Stimulated activated CD4-positive, alpha-beta T cell treated with anti-CD3 and anti-CD28 coated beads, Interleukin-4, amount 100 ng/mL, for 48 hours (primary cell): ENCODE data around the gene SMIM3.

ENCODE experiments used
- DNase-seq, 2 donors: peaks; one replicate each; pipeline ENCODE4 v3.0.0-alpha.2; 2020; ENCODE audit warnings: low read depth in 2 of 2

Gene SMIM3

DNA sequence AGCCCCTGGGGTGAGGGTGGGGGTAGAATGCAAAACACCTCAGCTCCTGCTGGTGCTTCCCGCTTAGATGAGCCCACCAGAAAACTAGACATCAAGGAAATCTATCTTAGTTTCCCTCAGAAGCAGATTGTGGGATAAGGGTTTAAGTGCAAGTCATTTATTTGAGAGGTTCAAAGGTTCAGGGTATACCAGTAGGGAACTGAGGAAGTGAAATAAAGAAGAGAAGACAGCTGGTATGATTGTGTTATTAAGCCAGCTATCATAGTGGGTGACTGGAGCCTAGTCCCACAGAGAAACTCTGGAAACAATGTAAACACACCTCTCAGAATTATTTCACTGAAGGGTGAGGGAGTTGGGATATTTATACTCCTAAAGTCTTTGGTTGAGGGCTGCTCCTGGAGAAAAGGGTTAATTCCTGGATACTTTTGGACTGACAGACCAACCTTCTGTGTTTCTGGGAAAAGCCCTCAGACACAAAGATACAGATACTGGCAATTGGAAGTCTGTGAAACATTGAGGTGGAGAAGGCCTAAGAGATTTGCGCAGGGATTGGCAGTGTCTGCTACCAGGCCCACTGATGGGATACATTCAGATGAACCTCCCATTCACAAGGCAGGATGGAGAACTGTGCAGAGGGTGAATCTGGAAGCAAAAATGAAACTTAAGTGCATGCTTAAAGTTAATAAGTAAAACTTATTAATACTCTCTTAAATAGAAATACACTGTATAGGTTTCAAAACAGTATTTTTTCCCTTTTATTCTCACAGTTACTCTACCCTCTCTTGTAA is 13.4 kb upstream of the SMIM3 start:
- DNase-seq, result no peak

DNA sequence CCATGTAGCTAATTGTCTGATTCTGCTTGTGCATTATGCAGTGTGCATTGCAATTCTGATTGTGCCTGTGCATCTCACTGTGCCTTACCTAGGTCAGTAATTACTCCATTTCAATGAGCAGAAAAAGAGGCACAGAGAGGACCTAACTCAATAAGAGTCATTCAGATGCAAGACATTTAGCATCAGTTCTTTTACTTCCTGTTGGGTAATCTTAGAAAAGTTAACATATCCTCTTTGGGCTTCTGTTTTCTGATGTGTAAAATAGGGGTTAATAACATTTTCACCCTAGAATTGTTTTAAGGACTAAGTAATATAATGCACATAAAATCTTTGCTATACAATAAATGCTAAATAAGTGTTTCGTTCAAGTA is 12.8 kb upstream of the SMIM3 start:
- no peak for DNase-seq

DNA sequence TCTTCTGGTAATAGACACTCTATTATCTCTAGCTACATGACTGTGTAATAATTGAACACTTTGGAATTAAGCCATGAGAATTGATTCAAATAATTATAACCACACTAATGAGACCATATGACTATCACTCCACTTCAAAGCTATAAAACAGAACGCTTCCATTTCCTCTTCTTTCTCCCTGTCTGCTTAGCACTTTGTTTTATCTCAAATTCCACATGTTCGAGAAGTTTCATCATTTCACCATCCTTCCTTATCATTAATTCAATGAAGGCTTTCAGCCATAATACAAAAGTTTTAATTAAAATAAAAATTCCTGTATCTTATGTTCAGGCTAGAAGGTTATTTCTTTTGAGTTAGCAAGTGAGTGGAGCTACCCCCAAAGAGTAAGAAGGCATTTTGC is 12.3 kb upstream of the SMIM3 start:
- DNase-seq, result no peak

DNA sequence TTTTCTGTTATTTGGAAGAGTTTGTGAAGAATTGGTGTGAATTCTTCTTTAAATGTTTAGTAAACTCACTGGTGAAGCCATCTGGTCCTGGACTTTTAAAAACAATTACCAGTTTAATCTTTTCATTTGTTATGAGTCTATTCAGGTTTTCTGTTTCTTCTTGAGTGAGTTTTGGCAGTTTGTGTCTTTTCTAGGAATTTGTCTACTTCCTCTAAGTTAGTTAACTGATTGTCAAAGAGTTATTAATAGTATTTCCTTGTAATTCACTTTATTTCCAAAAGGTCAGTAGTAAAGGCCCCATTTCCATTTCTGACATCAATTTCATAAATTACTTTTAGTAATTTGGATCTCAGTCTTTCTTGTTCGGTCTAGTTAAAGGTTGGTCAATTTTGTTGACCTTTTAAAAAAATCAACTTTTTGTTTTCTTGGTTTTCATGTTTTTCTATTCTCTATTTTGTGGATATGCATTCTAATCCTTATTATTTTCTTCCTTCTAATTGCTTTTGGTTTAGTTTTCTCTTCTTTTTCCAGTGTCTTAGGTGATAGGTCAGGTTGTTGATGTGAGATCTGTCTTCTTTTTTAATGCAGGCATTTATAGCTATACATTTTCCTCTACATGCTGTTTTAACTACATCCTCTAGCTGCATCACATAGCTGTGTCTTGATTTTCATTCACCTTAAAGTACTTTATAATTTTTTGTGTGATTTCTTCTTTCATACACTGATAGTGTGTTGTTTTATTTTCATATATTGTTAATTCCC is 7.3 kb upstream of the SMIM3 start:
- no peak for DNase-seq

DNA sequence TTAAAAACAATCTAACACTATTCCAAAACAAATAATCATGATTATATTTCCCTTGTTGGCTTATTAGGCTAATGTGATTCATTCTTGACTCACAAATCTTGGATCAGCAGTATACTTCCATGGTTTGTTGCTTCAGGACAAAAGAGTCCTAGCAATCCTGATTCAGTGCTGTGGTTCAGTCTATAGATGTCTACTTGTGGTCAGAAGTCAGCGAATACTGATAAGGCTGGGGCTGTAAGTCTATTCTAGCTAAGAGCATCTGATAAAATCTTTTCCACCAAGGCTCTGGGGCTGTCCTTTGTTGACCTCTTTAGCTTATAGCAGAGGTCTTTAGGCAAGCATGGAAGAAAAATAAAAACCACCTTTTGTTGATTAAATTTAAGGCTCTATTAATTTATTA is 4.4 kb upstream of the SMIM3 start:
- DNase-seq, result no peak

DNA sequence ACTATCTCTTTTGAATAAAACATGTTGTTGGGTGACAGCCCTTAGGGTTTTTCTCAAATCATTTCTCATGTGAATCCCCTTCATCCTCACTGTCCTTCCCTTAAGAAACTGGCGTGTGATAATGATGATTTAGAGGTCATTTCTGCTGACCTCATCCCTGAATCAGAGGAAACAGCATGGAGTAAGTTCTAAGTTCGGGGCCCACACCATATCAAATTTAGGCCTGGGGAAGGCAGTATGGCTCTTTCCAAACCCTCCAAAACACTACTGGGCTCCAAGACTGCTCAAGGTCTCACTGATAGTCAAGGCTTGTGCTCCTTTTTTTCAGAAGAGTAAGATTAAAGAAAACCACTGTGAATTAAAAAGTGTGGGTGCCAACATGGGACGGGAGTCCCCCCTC is 872 bp upstream of the SMIM3 start:
- DNase-seq, result no peak

DNA sequence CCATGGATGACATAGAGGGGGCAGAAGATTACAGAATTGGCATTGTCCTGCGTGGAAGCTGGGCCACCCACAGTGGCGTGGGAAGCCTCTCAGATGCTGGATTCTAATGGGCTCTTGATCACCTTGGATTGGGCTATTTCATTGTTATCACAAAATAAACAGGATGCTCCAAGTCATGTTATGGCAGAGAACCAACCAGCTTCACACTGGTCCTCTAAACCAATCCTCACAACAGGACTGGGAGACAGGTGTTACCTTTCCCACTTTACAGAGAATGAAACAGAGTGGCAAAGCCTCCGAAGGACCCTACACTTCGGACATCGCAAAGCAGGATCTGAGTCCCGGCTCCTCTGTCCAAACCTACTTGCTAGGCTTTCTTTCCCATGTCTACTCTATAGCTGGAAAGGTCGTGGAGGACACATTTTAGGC is 455 bp upstream of the SMIM3 start:
- DNase-seq, result no peak

DNA sequence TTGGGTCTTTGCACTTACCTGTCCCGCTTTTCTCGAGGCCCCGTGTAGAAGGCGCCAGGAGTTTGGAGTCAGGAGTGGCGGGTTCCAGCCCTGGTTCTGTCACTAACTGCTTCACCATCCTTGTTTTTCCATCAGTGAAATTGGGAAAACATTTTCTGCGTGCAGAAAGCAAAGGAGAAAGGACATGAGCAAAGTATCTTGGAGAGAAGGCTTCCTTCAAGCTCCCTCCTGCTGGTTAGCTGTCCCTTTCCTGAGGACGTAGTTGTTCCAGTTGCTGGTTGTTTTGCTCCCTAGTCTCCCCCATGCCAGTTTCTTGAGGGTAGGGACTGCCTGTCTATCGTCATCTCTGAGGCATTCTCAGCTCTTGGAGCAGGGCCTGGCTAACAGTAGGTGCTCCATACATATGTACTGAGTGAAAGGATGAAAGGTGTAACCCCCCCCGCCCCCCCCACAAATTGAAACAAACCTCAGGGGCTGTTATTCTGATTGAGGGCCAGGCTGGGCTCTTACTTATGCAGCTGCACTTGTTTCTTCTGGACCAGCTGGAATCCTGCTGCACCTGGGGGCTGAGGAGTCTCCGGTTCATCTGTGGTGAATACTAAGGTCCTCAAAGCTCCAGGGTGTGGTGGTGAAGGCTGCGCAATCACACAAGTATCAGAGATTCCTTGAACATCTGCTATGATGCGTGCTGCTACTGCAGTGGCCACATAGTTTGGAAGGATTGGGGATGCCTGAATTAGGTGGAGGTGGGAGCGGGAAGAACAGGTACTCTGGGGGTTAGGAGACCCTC is 1.0 kb downstream of the SMIM3 start:
- DNase-seq, result no peak

DNA sequence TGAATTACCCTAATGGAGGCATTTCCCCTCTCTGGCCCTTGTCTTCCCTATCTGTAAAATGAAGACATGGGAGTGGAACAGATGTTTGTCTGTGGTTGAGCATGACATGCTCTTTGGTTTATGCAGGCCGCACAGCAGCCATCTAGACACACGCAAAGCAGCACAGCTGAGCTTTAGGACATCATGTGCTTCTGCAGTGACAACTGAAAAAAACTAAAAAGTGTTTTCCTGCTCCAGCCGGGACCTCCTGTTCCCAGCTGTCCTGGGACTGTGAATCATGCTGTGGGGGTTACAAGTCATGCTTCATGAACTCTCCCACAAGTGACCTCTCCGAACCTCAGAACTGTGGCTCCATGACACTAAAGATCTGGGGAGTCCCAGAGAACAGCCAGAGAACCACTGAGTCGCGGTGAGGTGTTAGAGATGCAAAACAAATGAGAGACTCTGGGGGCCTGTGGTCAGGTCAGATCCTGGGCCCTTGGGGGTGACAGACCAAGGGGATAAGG is 1.7 kb downstream of the SMIM3 start:
- DNase-seq, result peak in 1 of 2 donors; percentile 30

DNA sequence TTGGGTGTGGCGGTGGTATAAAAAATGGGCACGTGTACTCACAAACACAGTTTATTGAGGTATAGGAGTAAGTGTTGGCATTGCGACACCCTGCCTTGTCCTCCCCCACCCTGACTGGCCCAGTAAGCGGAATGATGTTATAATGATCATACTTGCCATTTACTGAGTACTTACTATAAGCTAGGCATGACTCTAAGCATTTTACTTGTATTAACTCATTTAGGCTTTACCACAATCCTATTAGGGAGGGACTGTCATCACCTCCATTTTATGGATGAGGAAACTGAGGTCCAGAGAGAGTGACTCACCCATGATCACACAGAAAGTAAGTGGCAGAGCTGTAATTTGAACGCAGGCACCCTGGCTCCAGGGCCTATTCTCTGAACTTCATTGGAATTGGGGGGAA is 2.3 kb downstream of the SMIM3 start:
- no peak for DNase-seq

DNA sequence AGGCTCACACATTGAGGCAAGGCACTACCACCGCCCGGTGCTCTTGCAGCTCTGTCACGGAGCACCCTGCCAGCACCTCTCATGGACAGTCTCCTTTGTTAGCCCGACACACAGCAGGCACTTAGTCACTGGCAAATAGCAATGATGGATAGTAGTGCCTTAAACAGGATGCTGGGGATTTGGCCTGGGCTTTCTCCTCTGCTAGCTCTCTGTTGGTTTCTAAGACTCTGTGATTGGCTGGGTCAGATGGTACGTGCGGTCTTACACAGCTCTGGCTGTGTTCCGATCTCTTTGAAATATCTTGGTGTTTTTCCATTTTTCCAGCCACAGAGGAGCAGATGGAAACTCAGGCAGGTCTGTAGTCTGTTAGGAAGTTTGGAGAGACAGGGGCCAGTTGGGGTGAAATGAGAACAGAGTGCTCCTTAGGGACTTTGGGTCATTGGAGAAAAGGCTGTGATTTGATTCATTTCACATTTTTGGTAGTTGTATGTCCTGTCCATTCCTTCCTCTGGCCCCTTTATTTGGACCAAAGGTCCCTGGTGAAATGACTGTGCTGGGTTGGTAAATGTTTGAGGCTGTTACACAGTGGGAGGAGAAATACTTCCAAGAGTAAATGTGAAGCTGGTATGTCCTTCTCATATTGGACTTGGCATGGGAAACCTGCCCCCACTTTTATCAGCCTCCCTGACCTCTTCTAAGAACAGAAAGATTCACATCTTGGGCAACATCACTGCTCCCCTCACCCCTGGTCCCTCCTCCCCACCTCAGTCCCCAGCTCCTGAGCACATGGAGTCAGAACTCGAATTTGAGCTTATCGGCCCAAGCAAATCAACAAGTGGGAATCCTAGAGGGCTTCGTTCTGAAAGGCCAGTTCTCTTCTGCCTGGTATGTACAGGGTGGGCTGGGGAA is 3.4 kb downstream of the SMIM3 start:
- no peak for DNase-seq

DNA sequence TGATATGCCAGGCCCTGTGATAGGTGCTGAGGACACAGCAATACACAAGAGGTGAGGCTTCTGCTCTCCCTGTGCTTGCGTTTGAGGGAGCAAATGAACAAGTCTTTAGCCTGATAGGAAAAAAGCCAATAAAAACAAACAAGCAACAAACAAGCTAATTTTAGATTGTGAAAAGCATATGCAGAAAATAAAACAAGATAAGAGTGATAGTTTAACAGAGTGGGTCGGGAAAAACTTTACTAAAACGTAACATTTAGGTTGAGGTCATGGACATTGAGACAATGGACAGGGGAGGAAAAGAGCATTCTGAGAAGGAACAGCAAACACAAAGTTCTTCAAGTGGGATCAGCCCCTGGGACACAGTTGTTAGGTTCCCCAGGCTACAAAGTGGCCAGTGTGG is 4.3 kb downstream of the SMIM3 start:
- no peak for DNase-seq

DNA sequence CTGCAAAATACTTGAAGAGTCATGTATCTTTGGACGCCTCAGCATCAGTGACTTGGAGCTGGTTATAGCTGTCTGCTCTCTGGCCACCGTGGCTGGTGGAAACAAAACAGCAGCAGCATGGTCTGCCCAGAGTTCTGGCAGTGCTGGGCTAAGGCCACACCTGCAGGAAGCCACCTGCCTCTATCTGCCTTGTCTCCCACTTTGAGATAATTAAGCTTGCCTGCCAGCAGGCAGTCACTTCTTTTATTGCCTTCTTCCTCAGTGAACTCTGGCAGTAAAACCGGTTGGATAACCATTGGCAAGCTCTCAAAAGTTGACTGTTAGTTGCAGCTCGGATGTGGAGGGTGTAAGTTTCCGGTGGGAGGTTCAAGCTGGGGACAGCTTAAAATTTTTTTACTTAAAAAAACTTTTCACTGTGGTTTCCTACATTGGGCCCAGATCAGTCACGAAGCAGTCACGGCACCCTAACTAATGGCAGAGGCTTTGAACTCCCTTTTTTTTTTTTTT is 4.9 kb downstream of the SMIM3 start:
- peak in 1 of 2 donors; percentile 47 for DNase-seq

DNA sequence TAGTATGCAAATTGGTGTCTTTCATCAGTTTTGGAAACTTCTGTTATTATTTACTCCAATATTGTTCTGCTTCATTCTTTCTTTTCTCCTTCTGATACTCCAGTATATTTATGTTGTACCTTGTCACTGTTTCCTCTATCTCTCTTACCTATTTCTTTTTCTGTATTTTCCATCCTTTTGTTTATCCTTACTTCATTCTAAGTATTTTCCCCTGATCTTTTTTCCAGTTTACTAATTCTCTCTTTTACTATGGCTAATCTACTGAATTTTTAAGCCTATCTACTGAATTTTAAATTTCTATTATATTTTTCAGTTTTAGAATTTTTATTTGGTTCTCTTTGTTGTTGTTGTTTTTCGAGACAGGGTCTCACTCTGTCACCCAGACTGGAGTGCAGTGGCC is 7.4 kb downstream of the SMIM3 start:
- no peak for DNase-seq

DNA sequence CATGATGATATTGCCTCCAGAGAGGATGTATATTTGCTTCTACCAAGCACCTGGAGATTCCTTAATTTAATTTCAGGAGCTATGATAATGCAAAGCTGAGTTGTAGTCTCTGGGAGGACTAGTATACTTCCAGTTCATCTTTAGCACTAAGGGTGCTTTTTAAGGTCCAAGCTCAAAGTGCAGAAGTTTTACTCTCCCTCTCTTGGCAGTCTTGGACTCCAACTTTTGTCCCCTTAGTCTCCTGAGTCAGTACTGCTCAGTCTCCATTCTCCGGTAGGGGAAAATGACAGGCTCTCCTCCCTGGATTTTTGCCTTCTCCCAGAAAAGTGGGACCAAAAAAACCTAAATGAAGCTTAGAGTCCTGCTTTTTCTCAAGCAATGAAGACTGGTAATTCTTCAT is 8.3 kb downstream of the SMIM3 start:
- no peak for DNase-seq

DNA sequence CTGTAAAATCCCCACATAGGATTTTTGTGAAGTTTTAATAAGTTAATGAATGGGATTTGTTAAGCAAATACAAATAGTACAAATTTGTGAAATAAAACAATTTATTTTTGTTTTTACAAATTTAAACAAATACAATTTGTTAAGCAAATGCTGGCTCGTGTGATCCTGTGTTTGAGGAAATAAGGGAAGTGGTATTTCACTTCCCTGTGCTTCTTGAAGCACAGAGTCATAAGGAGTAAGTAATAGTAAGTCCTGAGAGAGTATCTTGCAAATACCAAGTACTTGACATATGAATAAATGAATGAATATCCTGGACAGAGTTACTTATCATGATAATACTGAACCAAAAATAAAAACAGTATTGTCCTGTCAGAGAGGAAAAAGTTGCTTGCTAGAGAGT is 9.1 kb downstream of the SMIM3 start:
- DNase-seq, result no peak

DNA sequence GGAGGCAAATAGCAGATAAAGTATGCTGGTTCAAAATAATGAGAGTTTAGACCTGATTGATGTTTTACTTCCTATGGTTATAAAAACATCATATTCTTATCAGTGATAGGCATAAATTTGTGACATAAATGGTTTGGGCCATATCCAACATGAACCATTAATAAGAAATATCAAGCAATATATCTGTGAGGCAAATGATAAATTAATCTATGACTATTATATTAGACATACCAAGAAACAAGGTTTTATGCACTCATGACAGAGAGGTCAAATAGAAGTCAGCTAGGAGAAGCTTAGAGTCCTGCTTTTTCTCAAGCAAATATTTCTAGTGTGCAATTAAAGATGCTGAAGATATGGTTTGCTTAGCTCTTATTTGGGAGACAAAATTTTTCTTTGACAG is 10.4 kb downstream of the SMIM3 start:
- DNase-seq, result no peak

DNA sequence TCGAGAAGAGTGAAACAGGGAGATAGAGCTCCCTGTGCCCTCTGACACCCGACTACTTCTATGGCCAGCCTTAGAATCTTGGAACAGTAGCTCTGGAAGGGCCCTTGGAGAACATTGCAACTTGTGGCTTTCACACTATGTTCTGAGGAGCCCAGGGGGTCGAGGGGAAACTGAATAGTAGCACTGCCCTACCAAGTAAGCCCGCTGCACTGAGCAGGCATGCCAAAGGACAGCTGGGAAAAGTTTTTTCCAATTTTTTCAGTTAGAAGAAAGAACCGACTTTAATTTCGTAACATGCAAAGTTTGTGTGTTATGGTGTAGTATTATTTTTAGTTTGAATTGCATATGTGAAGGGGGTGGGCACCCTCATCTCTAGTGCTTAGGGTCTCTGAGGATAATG is 10.9 kb downstream of the SMIM3 start:
- no peak for DNase-seq

DNA sequence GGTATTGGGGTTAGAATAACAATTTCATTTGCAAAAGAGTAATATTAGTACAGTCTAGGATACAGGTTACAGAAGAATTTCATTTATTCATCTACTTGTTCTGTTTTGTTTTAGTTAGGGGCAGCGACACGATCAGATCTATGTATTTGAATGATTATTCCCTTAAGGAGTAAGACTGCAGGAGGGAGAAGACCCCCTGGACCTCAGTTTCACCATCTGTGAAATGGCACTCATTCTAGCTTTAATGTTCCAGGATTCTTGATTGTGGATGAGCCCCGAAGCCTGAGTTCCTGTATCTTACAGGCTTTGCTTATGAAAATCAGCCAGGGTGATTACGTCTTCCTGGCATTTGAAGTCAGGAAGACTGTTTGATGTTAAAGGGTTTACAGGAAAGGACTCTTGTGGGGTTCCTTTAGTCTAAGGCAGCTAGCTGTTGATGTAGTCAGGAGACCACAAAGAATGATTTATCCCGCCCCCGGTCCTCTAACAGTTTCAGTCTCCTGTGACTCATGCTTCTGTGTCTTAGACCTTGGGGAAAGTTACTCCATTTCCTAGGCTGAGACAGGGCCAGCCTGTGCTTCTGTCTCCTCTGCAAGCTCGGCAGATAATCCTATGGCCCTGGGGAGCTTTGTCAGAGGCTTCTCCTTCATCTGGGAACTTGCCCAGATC is 11.5 kb downstream of the SMIM3 start:
- DNase-seq, result peak in 1 of 2 donors; percentile 68

DNA sequence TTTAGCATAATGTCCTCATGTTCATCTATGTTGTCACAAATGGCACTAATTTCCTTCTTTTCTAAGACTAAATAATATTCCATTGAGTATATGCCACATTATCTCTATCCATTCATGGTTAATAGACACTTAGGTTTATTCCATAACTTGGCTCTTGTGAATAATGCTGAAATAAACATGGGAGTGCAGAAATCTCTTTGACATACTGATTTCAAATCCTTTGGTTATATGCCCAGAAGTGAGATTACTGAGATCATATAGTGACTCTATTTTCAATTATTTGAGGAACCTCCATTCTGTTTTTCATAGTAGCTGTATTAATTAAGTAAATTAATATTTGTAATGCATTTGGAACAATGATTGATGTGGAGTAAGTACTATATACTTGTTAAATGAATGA is 13.0 kb downstream of the SMIM3 start:
- no peak for DNase-seq
